ENCODE data around the gene C1QL1. TPM values are rescaled to one million over a fixed set of nuclear protein-coding genes. Genes with fewer than 3 reads are reported as not detected.

The C1QL1 gene
- total and polyA plus RNA-seq, 3 donors from 2014 or later: 0.74 to 1.7 (median 1.3) TPM

- H3K27ac ChIP-seq: no peak overlapping the region
- no peaks in the 10 kb centered on the region for H3K9me3 ChIP-seq
- no peaks in the 10 kb centered on the region for H3K4me1 ChIP-seq
- 91 to 97% methylated on average over 12 to 34 of the region's 34 CpGs for WGBS, 2 donors
- no peaks in the 10 kb centered on the region for H3K27me3 ChIP-seq
- no peak overlapping the region for H3K4me3 ChIP-seq
- intact Hi-C loops (cut with DNase I; ENCODE audit: low total_unique reads): no loop called here
- no peak for TF ChIP-seq CTCF (IDR thresholded peaks at IDR 0.05)
- TF ChIP-seq POLR2A (IDR thresholded peaks at IDR 0.05): no peak
- no peaks in the 10 kb centered on the region for H3K36me3 ChIP-seq (ENCODE audit: low read depth, missing control alignments)
- no peak for DNase-seq
Observed at GRCh38 chr17:44933824-44934744, 34.0 kb downstream of the C1QL1 start.

GRCh38 chr17:44932787-44933097, 35.4 kb downstream of the C1QL1 start:
- DNase-seq: no peak
- TF ChIP-seq CTCF (IDR thresholded peaks at IDR 0.05): no peak
- TF ChIP-seq POLR2A (IDR thresholded peaks at IDR 0.05): no peak
- 73 to 74% methylated on average over 2 to 6 of the region's 6 CpGs for WGBS, 2 donors
- no peaks in the 10 kb centered on the region for H3K36me3 ChIP-seq (ENCODE audit: low read depth, missing control alignments)
- intact Hi-C loops (cut with DNase I; ENCODE audit: low total_unique reads): no loop called here
- no peaks in the 10 kb centered on the region for H3K27me3 ChIP-seq
- H3K9me3 ChIP-seq: no peaks in the 10 kb centered on the region
- H3K4me3 ChIP-seq: no peak overlapping the region
- no peaks in the 10 kb centered on the region for H3K4me1 ChIP-seq
- H3K27ac ChIP-seq: no peak overlapping the region

- Histone ChIP-seq H3K27me3 (no peaks in the 10 kb centered on the region), H3K27ac (no peak overlapping the region), H3K9me3 (no peaks in the 10 kb centered on the region), H3K36me3 (ENCODE audit: low read depth, missing control alignments) (no peaks in the 10 kb centered on the region), H3K4me1 (no peaks in the 10 kb centered on the region), H3K4me3 (no peak overlapping the region)
- 87 to 89% methylated on average over 7 to 8 of the region's 8 CpGs for WGBS, 2 donors
- intact Hi-C loops (cut with DNase I; ENCODE audit: low total_unique reads): no loop called here
- DNase-seq: no peak
- TF ChIP-seq CTCF (IDR thresholded peaks at IDR 0.05): no peak
- TF ChIP-seq POLR2A (IDR thresholded peaks at IDR 0.05): no peak
Observed at GRCh38 chr17:44932096-44932786, 35.9 kb downstream of the C1QL1 start.

- no peaks in the 10 kb centered on the region for H3K4me1 ChIP-seq
- no peak for DNase-seq
- H3K9me3 ChIP-seq: no peaks in the 10 kb centered on the region
- no peaks in the 10 kb centered on the region for H3K36me3 ChIP-seq (ENCODE audit: low read depth, missing control alignments)
- WGBS, 2 donors: 96 to 98% methylated on average over 4 to 5 of the region's 5 CpGs
- no peaks in the 10 kb centered on the region for H3K27me3 ChIP-seq
- intact Hi-C loops (cut with DNase I; ENCODE audit: low total_unique reads): no loop called here
- H3K4me3 ChIP-seq: no peak overlapping the region
- no peak overlapping the region for H3K27ac ChIP-seq
- no peak for TF ChIP-seq CTCF (IDR thresholded peaks at IDR 0.05)
- no peak for TF ChIP-seq POLR2A (IDR thresholded peaks at IDR 0.05)
Observed at GRCh38 chr17:44931376-44931775, 36.7 kb downstream of the C1QL1 start.

All from testis (tissue), 3 donors.